GM12873 (cell line): ENCODE data around the gene KCNK4.

Experiments used
- TF ChIP-seq, protein P1 (sequence below): IDR thresholded peaks from 2 replicates; pipeline ENCODE4 v1.5.1; 2012; ENCODE audit warnings: low read depth, mild to moderate bottlenecking, moderate library complexity, low read length, control low read depth; ENCODE audit not compliant: insufficient read depth; ENCODE audit errors: missing control alignments

The KCNK4 gene

DNA sequence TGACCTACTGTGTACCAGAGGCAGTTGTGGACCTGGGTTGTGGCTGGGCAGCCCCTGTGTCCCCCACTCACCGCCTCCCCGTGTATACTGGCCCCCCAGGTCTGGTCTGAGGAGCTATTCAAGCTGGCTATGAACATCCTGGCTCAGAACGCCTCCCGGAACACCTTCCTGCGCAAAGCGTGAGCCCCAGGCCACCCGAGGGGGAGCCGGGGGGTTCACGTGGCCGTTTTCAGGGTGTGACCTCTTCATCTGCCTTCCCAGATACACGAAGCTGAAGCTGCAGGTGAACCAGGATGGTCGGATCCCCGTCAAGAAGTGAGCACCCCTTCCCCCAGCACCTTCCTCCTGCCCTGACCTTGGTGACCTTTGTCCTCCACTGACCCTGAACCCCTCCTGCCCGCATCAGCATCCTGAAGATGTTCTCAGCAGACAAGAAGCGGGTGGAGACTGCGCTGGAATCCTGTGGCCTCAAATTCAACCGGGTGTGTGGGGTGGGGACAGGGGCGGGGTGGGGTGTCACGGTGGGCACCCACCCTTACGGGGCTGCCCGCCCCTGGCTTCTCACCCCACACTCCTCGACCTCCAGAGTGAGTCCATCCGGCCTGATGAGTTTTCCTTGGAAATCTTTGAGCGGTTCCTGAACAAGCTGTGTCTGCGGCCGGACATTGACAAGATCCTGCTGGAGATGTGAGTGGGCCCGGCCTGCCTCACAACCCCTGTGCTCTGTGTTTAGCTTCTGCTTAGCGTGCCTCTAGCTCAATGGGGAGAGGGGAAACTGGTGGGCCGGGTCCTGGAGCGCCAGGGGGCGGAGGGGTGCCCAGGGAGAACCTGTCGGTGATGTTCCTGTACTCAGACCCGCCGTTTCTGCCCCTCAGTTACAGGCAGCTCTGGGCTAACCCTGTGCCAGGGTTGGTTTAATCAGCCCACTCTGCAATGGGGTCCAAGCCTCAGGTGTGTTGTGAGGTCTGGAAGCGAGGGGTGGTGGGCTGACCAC, 35.7 kb upstream of the KCNK4 start:
- TF ChIP-seq, protein P1, sequence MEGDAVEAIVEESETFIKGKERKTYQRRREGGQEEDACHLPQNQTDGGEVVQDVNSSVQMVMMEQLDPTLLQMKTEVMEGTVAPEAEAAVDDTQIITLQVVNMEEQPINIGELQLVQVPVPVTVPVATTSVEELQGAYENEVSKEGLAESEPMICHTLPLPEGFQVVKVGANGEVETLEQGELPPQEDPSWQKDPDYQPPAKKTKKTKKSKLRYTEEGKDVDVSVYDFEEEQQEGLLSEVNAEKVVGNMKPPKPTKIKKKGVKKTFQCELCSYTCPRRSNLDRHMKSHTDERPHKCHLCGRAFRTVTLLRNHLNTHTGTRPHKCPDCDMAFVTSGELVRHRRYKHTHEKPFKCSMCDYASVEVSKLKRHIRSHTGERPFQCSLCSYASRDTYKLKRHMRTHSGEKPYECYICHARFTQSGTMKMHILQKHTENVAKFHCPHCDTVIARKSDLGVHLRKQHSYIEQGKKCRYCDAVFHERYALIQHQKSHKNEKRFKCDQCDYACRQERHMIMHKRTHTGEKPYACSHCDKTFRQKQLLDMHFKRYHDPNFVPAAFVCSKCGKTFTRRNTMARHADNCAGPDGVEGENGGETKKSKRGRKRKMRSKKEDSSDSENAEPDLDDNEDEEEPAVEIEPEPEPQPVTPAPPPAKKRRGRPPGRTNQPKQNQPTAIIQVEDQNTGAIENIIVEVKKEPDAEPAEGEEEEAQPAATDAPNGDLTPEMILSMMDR = no peak

DNA sequence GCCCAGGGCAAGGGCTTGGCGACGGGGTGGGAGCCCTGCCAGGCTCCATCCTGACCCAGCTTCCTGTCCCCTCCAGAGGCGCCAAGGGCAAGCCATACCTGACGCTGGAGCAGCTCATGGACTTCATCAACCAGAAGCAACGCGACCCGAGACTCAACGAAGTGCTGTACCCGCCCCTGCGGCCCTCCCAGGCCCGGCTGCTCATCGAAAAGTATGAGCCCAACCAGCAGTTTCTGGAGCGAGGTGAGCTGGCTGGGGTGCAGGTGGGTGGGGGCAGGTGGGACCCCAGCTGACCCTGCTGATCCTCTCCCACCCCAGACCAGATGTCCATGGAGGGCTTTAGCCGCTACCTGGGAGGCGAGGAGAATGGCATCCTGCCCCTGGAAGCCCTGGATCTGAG, 34.8 kb upstream of the KCNK4 start:
- TF ChIP-seq, protein P1 = no peak

DNA sequence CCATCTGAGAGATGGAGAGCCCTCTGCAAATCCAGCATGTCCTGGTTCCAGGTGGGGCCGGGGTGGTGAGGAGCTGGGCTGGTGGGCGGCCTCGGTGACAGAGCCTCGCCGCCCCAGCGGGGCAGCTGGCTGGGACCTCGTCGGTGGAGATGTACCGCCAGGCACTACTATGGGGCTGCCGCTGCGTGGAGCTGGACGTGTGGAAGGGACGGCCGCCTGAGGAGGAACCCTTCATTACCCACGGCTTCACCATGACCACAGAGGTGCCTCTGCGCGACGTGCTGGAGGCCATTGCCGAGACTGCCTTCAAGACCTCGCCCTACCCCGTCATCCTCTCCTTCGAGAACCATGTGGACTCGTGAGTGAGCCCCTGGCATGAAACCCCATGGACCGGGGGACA, 32.7 kb upstream of the KCNK4 start:
- TF ChIP-seq, protein P1 = no peak

DNA sequence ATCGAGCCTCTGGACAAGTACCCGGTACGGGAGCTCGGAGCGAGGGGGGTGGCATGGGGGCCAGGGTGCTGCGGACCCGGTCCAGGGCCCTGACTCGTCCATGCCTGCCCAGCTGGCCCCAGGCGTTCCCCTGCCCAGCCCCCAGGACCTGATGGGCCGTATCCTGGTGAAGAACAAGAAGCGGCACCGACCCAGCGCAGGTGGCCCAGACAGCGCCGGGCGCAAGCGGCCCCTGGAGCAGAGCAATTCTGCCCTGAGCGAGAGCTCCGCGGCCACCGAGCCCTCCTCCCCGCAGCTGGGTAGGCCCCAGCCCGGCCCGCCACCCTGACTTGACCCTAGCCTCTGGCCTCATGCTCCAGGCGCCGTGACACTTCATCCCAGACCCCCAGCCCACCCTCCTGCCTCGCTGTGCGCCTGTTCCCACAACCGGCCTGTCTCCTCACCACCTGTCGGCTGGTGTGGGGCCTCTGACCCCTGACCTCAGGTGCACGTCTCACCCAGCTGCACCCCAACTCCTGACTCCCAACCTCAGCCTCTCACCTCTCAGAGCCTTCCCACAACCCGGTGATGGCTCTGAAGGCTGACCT, 32.1 kb upstream of the KCNK4 start:
- TF ChIP-seq, protein P1 = no peak

DNA sequence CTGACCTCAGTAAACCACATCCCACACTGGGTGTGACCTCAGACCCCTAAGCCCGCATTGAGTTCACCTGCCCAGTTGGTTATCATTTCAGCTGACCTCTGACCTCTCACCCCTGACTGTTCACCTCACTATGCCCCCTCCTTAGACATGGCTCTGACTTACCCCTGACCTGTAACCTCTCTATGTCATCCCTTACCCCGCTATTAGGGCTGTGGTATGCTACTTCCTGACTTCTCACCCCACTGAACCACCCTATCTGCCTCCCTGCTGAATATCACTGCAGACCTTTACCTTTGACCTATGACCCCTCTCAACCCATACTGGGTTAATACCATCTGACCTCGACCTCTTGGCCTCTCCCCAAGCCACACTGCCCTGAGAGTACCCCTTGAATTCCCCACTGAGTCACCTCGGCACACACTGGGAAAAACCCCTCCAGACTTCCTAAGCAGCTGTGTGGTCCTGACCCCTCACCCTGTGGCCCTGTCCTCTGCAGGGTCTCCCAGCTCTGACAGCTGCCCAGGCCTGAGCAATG, 31.5 kb upstream of the KCNK4 start:
- TF ChIP-seq, protein P1 = no peak

DNA sequence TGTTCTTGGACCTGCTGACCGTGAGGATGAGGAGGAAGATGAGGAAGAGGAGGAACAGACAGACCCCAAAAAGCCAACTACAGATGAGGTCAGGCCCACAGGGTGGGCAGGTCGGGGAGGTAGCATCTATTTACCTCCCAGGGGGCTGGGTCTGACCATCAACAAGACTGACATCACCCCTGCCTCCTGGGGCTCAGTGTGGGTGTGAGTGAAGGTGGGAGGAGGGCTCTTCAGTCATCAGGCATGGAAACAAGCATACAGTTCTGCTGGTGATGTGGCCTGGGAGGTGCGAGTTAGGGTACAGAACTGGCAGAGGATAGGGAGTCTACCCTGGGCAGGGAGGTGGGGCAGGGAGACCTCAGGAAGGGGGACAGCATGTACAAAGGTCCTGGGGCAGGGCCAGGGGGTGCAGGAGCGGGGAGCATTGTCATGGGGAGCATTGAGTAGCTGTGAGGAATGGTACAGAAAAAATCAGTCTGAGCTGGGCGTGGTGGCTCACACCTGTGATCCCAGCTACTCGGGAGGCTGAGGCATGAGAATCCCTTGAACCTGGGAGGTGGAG, 30.9 kb upstream of the KCNK4 start:
- TF ChIP-seq, protein P1 = no peak

DNA sequence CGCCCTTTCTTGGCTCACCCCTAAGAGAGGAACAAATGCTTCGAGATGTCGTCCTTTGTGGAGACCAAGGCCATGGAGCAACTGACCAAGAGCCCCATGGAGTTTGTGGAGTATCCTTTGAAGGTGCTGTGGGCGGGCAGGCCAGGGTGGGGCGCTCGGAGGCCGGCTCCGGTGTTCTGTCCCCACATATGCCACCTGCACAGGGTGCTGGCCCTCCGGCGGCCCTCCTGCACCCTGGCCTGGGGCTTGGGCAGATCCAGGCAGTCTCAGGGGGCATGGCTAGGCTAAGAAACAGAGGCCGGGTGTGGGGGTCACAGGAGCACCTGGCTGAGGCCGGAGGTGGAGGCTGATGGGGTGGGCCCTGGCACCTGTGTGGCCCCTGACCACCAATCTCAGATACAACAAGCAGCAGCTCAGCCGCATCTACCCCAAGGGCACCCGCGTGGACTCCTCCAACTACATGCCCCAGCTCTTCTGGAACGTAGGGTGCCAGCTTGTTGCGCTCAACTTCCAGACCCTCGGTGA, 29.5 kb upstream of the KCNK4 start:
- TF ChIP-seq, protein P1 = no peak
